K562 (cell line): ENCODE measurements around the gene DAPK1. TPM values are rescaled to one million over a fixed set of nuclear protein-coding genes. Genes with fewer than 3 reads are reported as not detected.

Source experiments
- ATAC-seq: fragments of 200-7000 bp; cut with Tn5 transposase; 3 replicates; pipeline ENCODE4 v1.9.1; 2020; ENCODE audit warnings: moderate library complexity
- BruUV-seq: library from RNA; stranded (reverse); fragments of 400-500 nt; replicated peaks from 2 replicates; lab custom pipeline; 2021; lab: Mats Ljungman, UMichigan
- CTCF ChIA-PET: fragments of 300-600 bp; formaldehyde crosslinking; extraction: SDS; loops from one replicate; lab custom pipeline; 2021; ENCODE audit warnings: low intra/inter-chr PET ratio; lab: Yijun Ruan, JAX
- POLR2A ChIA-PET: fragments of 300-600, 350-650 bp; sonication (Branson Sonifier 250); formaldehyde crosslinking; extraction: SDS; loops from one replicate; lab custom pipeline; 2021; ENCODE audit warnings: antibody characterized with exemption, inconsistent platforms; lab: Yijun Ruan, JAX
- DNase-seq, 4 experiments: peaks; one replicate each; pipeline versions ENCODE4 v3.0.0 to v3.0.0-alpha.2; 2011 to 2018; ENCODE audit warnings: low spot score in 3 of 4, mixed read lengths in 3 of 4; ENCODE audit errors: extremely low read depth in 1 of 4
- FAIRE-seq: peaks from 2 replicates; lab custom pipeline; 2011; peaks lifted over from hg19 to GRCh38; lab: Jason Lieb, UNC
- H2AFZ ChIP-seq: 2 replicates; pipeline ENCODE4 v1.6.0; 2011; ENCODE audit warnings: low read depth, low read length, control low read depth, inconsistent platforms
- H3K27ac ChIP-seq: fragments of 200-600 bp; 3 replicates; pipeline ENCODE4 v1.8.0; 2011; ENCODE audit warnings: low read depth, mild to moderate bottlenecking, control low read depth, inconsistent platforms, low read length, moderate library complexity, mixed read lengths; ENCODE audit errors: extremely low read depth
- H3K27me3 ChIP-seq, 2 experiments: fragments of 300-600 bp in 1 of 2; 2 replicates in 1 of 2; 3 replicates in 1 of 2; pipeline versions ENCODE4 v1.6.0 to v1.8.0; 2011; ENCODE audit warnings: inconsistent platforms in 2 of 2, low read length in 2 of 2, mild to moderate bottlenecking in 1 of 2, mixed read lengths in 1 of 2, moderate library complexity in 1 of 2; ENCODE audit not compliant: control insufficient read depth in 2 of 2, insufficient read depth in 2 of 2
- H3K36me3 ChIP-seq: fragments of 300-600 bp; 3 replicates; pipeline ENCODE4 v1.8.0; 2011; ENCODE audit warnings: mild to moderate bottlenecking, low read length, inconsistent platforms; ENCODE audit not compliant: control insufficient read depth, insufficient read depth
- H3K4me1 ChIP-seq, 2 experiments: fragments of 200-600 bp in 1 of 2; replicated peaks in 1 of 2; 2 replicates in 1 of 2; 3 replicates in 1 of 2; pipeline versions ENCODE4 v1.5.1 to v1.8.0; 2011; ENCODE audit warnings: inconsistent platforms in 2 of 2, low read length in 2 of 2, mild to moderate bottlenecking in 1 of 2, mixed read lengths in 1 of 2, moderate library complexity in 1 of 2; ENCODE audit not compliant: control insufficient read depth in 2 of 2, insufficient read depth in 2 of 2
- H3K4me2 ChIP-seq: 2 replicates; pipeline ENCODE4 v1.6.1; 2011; ENCODE audit warnings: low read length, control low read depth, inconsistent platforms, mixed read lengths; ENCODE audit not compliant: insufficient read depth
- H3K4me3 ChIP-seq: fragments of 200-600 bp; sonication (generic), shearing (Covaris generic); 2 replicates; pipeline ENCODE4 v1.5.1; 2016; ENCODE audit warnings: control low read depth, inconsistent platforms
- H3K79me2 ChIP-seq: fragments of 200-600 bp; 3 replicates; pipeline ENCODE4 v1.8.0; 2011; ENCODE audit warnings: low read length, inconsistent platforms; ENCODE audit not compliant: control insufficient read depth, insufficient read depth
- H3K9ac ChIP-seq, 2 experiments: 2 replicates each; pipeline versions ENCODE4 v1.6.0 to v1.6.1; 2011; ENCODE audit warnings: low read depth in 2 of 2, low read length in 2 of 2, control low read depth in 1 of 2, inconsistent platforms in 1 of 2, mild to moderate bottlenecking in 1 of 2, mixed read lengths in 1 of 2; ENCODE audit not compliant: insufficient read depth in 1 of 2
- H3K9me1 ChIP-seq: one replicate; pipeline ENCODE4 v1.6.0; 2011; ENCODE audit warnings: inconsistent platforms, mild to moderate bottlenecking, low read length, moderate library complexity; ENCODE audit not compliant: control insufficient read depth, insufficient read depth
- H3K9me3 ChIP-seq: replicated peaks from 2 replicates; pipeline ENCODE4 v1.5.1; 2011; ENCODE audit warnings: low read depth, low read length, inconsistent platforms; ENCODE audit not compliant: control insufficient read depth, insufficient read depth
- H4K20me1 ChIP-seq: replicated peaks from 2 replicates; pipeline ENCODE4 v1.6.1; 2011; ENCODE audit warnings: low read length, inconsistent platforms, mixed read lengths; ENCODE audit not compliant: control insufficient read depth, insufficient read depth
- BHLHE40 ChIP-seq: IDR thresholded peaks from 2 replicates; pipeline ENCODE4 v1.6.1; 2011; ENCODE audit warnings: low read length, improper control_type of control experiment
- CREBBP ChIP-seq: IDR thresholded peaks from one replicate; pipeline ENCODE4 v1.6.1; 2012; ENCODE audit warnings: low read depth, mild to moderate bottlenecking, control low read depth, inconsistent platforms, low read length
- FOXJ2 ChIP-seq: fragments of 200-800 bp; sonication (Bioruptor generic); IDR thresholded peaks from 2 replicates; pipeline ENCODE4 v1.6.1; 2016; ENCODE audit warnings: missing genetic modification characterization, missing compliant biosample characterization
- GATA2 ChIP-seq: sonication (generic); formaldehyde crosslinking; IDR thresholded peaks from 2 replicates; pipeline ENCODE4 v1.4.0; 2020; ENCODE audit warnings: mild to moderate bottlenecking, missing genetic modification reagents
- RFX1 ChIP-seq: fragments of 450-650 bp; IDR thresholded peaks from 2 replicates; pipeline ENCODE4 v1.6.1; 2016; ENCODE audit warnings: mild to moderate bottlenecking, moderate library complexity
- TFAP4 ChIP-seq: sonication (generic); formaldehyde crosslinking; IDR thresholded peaks from 2 replicates; pipeline ENCODE4 v1.8.0; 2022; ENCODE audit warnings: missing genetic modification reagents, mild to moderate bottlenecking, moderate library complexity, borderline replicate concordance
- WGBS: fragments of 100-300 bp; shearing (Covaris generic); methylation state at CpG from one replicate; pipeline ENCODE4 v1.1.6; 2016; ENCODE audit warnings: low coverage, mixed read lengths; ENCODE audit not compliant: insufficient coverage; ENCODE audit errors: missing lambda C conversion rate; 5-methylcytosine and 5-hydroxymethylcytosine counted together
- in situ Hi-C: fragments of 300-500 bp; cut with MboI; formaldehyde crosslinking; loops from 4 replicates; pipeline ENCODE4 v1.15.0; 2018; ENCODE audit warnings: inconsistent platforms, mixed read lengths
- intact Hi-C: fragments of 100-400 bp; cut with micrococcal nuclease; formaldehyde crosslinking; loops from 2 replicates; pipeline ENCODE4 v1.14.2; 2022
- polyA plus RNA-seq, 8 experiments: library from polyadenylated mRNA; depleted of rRNA in 4 of 8; stranded (reverse) in 5 of 8; unstranded in 3 of 8; fragments of >200 nt; fragmentation: Nextera tagmentation in 2 of 8; fragmentation: Illumina TruSeq in 1 of 8; extraction: Ambion mirVana in 2 of 8; extraction: Trizol in 1 of 8; gene quantifications; 2 replicates each; pipeline versions ENCODE4 v1.2.1 to v1.2.3, GENCODE V29; 2011 to 2014; ENCODE audit warnings: inconsistent platforms in 1 of 8, missing spikeins in 1 of 8
- total RNA-seq, 7 experiments: library from RNA; depleted of rRNA in 6 of 7; stranded (reverse); fragments of >200 nt in 6 of 7; fragmentation: Illumina TruSeq in 2 of 7; extraction: Trizol in 2 of 7; gene quantifications; 2 replicates each; pipeline versions ENCODE4 v1.2.1 to v1.2.3, GENCODE V29; 2011 to 2021; ENCODE audit warnings: low replicate concordance in 1 of 7

DAPK1 gene
- total and polyA plus RNA-seq, 9 of the 15 experiments (the other 6 are each of a cell fraction or from before 2014, with no cell fraction given) = 1.7 to 26.4 (median 15.8) TPM

GRCh38 chr9:87595610-87596009, 97.9 kb downstream of the DAPK1 start:
- Histone ChIP-seq H3K36me3 (no peaks in the 10 kb centered on the region), H3K27ac (no peak overlapping the region), H3K27me3 (no peaks in the 10 kb centered on the region), H4K20me1 (peaks cover 3% of the 10 kb centered on the region)
- in situ Hi-C loops = no loop called here
- peak; percentile 39; the same call in 1 of the 2 replicates for TF ChIP-seq FOXJ2 (tag)
- peak; percentile 44 for TF ChIP-seq RFX1
- no peak for TF ChIP-seq GATA2 (CRISPR knock-in tag)
- TF ChIP-seq, all 486 proteins: peak for 2
- Histone ChIP-seq H3K9me3 (no peaks in the 10 kb centered on the region), H3K4me3 (no peak overlapping the region), H3K9ac (no peak overlapping the region), H3K9me1 (no peaks in the 10 kb centered on the region), H2AFZ (no peak overlapping the region), H3K4me2 (no peak overlapping the region), H3K79me2 (peaks cover 3% of the 10 kb centered on the region; the same call in 1 of the 3 replicates), H3K4me1 (peaks cover 23 to 42% of the 10 kb centered on the region in 2 experiments)
- DNase-seq (no peak), FAIRE-seq (no peak), ATAC-seq (no peak)
- POLR2A ChIA-PET = no interaction called here
- no TSS peak for BruUV-seq
- CTCF ChIA-PET = no interaction called here
- WGBS = 86% methylated on average over 7 of the region's 12 CpGs
- intact Hi-C loops = no loop called here

- ChIA-PET POLR2A (interaction anchor here (1.4 kb wide), 1 partner anchor 9 kb away, joined by 5 read pairs; no protein-coding TSS in a partner anchor), CTCF (no interaction called here)
- no peak overlapping the region for H3K27ac ChIP-seq
- H2AFZ ChIP-seq = no peak overlapping the region
- H3K4me2 ChIP-seq = no peak overlapping the region
- FAIRE-seq (no peak), DNase-seq (no peak), ATAC-seq (no peak)
- H4K20me1 ChIP-seq = peaks cover 3% of the 10 kb centered on the region
- peaks cover 3% of the 10 kb centered on the region; the same call in 1 of the 3 replicates for H3K79me2 ChIP-seq
- in situ Hi-C loops = no loop called here
- WGBS = 57% methylated on average over 6 of the region's 7 CpGs
- peaks cover 21 to 37% of the 10 kb centered on the region in 2 experiments for H3K4me1 ChIP-seq
- no peaks in the 10 kb centered on the region for H3K9me3 ChIP-seq
- no TSS peak for BruUV-seq
- no peaks in the 10 kb centered on the region for H3K9me1 ChIP-seq
- no peak overlapping the region for H3K4me3 ChIP-seq
- intact Hi-C loops = no loop called here
- TF ChIP-seq CREBBP (no peak), TFAP4 (CRISPR knock-in tag) (0 out of 2 replicates have a peak, but pooled peaks have one; percentile 28), BHLHE40 (peak; percentile 62)
- peak overlapping the region in 1 of 2 experiments; percentile 10; a peak in 1 of 4 replicates for H3K9ac ChIP-seq
- H3K27me3 ChIP-seq = no peaks in the 10 kb centered on the region
- no peaks in the 10 kb centered on the region for H3K36me3 ChIP-seq
These were observed 99.2 kb downstream of the DAPK1 start for GRCh38 chr9:87596862-87597261.
